GM21526 (cell line): Measurements from ENCODE around the gene DECR2.

Experiments used
- ATAC-seq: cut with Tn5 transposase; IDR thresholded peaks from one replicate; pipeline ENCODE4 v1.9.1; 2021; ENCODE audit warnings: moderate library complexity; ENCODE audit not compliant: unreplicated experiment, low FRiP score

Gene DECR2

DNA sequence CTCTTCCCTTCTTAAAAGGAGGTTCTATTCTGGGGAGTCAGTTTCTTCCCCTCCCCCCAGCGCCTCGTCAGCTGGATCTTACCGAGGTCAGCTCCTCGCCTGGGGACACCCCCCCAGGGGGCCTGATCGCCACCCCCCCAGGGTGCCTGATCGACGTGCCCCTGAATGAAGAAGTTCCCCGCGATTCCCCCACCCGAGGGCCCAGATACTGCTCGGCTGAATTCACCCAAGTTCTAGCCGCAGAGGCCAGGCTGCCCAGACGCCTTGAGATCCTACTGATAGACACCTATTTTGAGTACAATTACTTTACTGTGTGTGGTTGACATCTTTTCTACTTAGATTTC is 25.2 kb downstream of the DECR2 start:
- ATAC-seq: no peak

DNA sequence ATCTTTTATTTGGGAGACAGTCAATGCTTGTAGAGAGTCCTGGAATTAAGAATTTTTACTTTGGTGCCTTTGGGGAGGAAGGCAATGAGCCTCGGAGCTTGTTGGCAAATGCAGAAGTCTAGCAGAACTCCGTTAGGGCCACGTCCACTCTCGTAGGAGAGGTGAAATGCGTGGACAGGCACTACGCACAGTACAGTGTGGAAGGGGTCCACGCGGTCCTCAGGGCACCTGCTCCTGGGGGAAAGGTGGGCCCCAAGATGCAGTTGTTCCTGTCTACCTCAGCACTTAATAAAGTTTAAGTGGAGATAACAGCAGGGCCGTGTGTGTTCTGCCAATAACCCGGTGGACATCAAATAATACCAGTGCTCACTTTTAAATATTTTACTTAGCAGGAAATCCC is 25.6 kb downstream of the DECR2 start:
- ATAC-seq: no peak

DNA sequence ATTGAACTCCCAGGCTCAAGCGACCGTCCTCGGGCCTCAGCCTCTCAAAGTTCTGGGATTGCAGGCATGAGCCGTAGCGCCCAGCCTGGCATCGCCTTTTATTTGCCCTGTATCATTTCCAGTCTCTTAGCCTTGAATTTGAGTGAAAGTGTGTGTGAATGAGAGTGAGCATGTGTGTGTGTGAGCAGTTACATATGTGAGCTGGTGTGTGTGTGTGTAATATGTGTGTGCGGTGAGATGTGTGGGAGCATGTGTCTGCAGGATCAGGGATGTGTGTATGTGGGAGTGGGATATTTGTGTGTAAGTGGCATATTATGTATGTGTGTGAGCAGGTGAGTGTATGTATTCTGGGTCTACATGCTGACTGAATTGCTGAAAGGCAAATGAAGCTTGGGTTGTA is 29.2 kb downstream of the DECR2 start:
- no peak for ATAC-seq

DNA sequence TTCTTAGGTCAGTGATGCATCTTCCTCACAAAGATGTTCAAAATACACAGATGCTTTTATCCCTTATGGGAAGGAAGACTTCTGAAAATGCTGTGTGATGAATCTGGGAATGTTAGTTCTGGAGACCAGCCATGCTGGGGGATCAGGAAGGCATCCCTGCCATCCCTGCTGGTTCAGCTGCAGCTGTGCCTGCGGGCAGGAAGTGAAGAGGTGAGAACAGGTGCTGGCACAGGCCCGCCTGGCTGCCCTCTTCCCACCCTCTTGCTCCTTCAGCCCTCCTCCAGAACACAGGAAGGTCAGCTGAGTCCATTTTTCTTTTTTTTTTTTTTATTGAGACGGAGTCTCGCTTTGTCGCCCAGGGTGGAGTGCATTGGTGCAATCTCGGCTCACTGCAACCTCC is 38.9 kb downstream of the DECR2 start:
- no peak for ATAC-seq

DNA sequence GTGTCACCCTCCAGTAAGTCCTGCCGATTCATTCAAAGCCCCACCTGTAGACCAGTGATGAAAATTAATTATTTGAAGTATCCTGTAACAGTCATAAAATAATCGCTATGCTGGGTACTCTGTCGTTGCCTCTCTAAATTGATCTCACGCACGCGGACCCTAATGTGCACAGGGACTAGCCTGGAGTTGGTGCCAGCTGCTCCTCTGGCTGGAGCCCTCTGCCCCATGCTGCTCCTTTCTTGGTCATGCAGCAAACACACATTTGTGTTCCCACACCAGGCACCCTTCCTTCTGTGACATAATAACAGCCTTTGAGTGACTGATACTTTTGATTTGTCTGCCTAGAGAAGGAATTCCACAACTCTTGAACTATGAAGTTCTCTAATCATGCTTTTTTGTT is 39.8 kb downstream of the DECR2 start:
- ATAC-seq: no peak

DNA sequence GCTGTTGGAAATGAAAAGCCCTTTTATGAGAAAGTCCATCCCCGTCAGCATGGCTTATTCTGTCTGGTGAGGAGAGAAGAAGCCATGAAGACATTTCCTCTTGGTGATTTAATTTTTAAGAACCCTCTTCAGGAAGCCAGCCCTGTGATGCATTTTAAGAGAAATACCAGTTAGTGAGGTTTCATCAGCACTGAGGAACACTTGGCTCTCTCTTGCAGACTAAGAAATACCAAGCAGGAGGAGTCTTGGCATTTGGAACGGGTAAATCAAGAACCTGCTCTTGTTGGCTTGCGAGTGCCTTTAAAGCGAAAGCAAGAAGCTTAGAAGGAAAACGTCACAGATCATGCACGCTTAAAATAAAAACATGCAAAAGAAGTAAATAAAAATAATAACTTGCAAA is 41.3 kb downstream of the DECR2 start:
- ATAC-seq: no peak

DNA sequence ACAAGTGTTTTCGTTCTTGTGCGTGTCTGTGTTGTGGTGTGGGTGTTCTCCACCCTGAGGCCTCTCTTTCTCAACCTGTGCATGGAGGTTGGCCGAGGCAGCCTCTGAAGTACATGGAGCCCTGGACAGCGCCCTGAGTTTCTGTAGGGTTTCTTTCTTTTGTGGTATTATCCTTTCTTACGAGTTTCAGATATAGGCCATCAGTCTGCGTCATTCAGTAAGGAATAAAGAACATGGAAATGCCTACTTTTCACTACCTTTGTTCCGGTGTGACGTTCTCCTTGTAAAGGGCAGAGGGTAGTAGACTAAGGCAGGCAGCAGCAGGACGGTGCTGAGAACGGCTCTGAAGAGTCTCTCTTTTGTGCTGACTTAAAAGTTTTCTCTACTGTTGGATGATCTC is 42.3 kb downstream of the DECR2 start:
- no peak for ATAC-seq

DNA sequence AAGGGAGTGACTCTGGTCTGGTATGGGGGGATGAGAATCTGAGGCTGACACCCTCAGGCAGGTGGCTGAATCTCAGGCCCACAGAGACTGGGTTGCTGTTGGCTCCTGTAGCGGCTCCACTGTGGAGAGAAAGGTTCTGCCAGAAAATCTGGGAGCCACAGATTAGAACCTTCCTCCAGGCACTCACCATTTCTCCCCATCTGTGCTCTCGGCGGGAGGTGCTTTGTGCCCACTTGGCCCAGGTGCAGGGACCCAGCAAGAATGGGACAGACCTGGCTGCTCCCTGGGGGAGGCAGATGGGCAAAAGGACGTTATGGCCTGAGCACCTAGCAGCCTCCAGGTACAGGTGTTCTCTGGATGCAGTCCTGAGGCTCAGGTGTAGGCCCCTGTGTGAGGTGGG is 43.9 kb downstream of the DECR2 start:
- ATAC-seq: no peak

DNA sequence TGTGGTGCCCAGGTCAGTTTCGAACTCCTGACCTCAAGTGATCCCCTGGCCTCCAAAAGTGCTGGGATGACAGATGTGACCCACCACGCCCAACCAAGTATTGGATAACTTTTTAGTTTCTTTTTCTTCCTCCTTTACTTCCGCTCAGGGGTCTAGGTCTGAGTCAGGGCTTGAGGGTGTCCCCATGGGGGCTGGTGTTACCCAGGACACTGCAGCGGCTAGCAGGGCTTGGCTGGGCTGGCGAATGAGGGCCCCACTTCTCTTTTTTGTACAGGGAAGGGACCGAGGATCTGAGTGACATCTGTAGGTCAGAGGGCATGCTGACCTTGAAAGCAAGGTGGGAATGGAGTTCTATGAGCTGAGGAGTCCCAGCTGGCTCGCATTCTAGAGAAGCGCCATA is 48.7 kb downstream of the DECR2 start:
- ATAC-seq: no peak

DNA sequence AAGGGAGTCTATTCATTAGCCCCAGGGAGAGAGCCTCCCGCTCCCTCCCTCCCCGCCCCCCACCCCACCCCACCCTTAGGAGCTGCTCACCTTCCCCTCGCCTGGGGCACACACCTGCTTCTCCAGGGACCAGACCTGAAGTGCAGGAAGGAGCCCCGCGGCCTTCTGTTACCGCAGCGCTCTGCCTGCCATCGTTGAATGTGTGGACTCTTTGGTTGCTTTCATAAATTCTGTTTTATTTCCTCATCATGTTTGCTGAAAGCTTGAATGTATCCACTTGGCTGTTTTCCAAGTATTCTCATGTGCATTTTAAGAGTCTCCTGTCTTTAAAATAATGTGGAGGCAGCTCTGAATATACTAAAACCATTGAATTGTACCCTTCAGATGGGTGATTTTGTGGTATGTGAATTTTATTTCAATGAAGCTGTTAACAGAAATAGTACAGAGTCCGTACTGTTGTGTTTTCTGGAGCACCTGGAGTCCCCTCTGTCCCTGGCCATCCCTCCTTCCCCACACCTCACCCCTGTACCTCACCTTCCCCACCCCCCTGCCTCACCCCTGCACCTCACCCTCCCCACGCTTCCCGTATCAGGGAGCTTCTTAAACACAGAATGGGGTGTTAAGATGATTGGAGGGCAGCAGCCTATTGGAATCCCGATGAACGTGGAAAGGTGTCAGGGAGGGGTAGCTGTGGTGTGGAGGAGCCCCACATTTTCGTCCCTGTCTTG is 49.3 kb downstream of the DECR2 start:
- no peak for ATAC-seq

DNA sequence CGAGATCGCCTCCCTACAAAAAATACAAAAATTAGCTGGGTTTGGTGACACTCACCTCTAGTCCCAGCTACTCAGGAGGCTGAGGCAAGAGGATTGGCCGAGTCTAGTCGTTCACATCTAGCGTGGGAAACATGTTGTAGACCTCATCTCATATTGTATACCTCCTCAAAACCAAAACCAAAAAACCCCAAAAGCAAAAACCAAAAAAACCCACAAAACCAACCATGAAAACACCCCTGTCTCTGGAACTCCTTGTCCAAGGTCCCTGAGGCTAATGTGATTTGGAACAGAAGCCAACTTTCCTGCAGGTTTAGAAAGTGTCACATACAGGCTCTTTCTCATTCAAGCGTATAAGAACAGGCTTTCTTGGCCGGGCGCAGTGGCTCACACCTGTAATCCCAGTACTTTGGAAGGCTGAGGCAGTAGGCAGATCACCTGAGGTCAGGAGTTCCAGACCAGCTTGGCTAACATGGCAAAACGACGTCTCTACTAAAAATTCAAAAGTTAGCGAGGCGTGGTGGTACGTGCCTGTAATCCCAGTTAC is 52.8 kb downstream of the DECR2 start:
- no peak for ATAC-seq

DNA sequence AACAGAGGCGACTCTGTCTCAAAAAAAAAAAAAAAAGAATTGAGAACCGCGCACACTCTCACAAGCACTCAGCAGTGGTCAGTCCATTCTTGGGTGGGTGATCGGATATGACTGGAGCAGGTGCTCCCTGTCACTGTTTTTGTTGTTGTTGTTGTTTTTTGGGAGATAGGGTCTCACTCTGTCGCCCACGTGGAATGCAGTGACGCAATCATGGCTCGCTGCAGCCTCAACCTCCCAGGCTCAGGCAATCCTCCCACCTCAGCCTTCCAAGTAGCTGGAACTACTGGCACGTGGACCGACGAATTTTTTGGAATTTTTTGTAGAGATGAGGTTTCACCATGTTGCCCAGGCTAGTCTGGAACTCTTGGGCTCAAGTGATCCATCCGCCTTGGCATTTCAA is 53.8 kb downstream of the DECR2 start:
- ATAC-seq: no peak

DNA sequence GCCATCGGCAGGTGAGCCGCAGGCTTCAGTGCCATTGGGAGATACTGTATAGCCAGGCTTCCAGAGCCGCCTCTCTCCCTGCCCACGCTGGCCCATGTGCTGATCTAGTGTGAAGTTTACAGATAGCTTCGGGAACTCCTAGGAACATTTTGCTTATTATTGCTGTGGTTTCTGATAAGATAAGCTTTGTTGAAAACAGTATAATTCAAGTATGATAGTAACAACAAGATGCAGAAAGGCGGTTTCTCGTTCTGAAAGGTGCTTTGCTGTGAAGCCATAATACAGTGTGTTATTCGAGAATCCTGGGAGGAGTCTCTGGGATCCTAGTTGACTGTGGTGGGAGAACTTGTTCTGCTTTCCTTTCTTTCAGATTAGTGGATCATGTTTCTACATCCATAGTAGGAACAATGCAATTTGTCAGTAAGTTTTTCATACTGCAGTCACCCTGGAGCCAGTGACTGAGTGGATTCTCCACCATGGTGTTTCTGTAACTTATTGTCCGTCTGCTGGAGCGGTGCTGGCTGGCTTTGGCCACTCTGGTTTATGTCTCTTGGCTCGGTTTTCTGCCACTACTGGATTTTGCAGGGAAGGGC is 55.3 kb downstream of the DECR2 start:
- ATAC-seq: no peak

DNA sequence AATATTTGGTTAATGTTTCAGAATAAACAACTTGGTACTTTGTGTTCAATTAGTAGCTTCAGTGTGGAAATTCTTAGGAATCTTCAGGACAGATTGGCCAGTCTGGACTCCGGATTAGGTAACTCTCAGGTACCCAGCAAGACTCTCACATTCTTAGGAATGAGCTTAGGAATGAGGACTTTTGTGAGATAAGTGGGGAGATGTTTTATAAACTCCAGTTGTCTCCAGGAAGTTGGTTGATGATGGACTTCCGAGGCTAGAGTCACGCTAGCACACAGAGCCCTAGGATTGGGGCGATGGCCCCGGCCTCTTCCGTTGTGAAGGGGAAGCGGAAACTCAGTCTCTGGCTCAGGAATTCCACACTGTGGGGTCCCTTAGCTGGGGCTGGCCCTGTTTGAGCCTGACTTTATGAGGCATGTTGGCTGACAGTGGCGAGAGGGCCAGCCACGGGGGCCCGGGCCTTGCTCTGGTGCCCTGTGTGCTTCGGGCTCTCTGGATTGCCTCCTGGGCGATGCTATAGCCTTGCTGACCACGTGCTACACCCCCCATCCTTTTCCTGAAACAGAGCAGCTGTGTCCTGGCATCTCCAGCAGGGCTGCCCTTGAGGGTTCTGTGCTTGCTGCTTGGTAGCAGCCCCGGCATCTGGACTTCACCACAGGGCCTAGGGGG is 56.2 kb downstream of the DECR2 start:
- no peak for ATAC-seq

DNA sequence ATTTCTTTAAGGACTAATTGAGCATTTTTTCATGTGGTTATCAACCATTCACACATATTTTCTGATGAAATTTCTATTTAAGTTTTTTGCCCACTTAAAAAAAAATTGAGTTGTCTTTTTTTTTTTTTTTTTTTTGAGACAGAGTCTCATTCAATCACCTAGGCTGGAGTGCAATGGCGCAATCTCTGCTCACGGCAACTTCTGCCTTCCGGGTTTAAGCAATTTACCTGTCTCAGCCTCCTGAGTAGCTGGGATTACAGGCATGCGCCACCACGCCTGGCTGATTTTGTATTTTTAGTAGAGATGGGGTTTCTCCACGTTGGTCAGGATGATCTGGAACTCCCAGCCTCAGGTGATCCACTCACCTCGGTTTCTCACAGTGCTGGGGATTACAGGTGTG is 58.1 kb downstream of the DECR2 start:
- ATAC-seq: no peak

DNA sequence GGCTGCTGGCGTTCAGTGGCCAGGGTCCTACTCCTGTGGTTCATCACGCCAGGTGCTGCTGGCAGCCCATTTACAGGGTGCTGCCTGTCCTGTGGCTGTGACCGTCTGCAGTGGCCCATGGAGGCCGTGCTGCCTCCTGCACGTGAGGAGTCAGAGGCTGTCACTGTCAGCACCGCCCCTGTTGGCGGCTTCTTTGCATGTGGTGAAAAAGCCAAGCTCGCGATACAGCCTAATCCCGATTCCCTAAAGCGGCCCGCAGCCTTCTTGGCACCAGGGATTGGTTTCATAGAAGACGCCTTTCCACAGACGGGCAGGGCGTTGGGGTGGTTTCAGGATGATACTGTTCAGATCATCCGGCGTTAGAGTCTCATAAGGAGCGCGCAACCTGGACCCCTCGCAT is 59.1 kb downstream of the DECR2 start:
- no peak for ATAC-seq
